ENCODE results near the gene CLDN24. TPM values are rescaled to one million over a fixed set of nuclear protein-coding genes. Genes with fewer than 3 reads are reported as not detected.

Gene CLDN24
- total RNA-seq, 5 donors from 2014 or later (not counting 1 experiment from before 2014, with no cell fraction given), result not detected

- Mint-ChIP-seq H3K36me3 (no peaks in the 10 kb centered on the region), H3K4me1 (peaks cover 0 to 4% (median 4%) of the 10 kb centered on the region in 3 donors), H3K9me3 (peaks cover 0 to 3% (median 0%) of the 10 kb centered on the region in 3 donors), H3K4me3 (no peak overlapping the region), H3K27ac (no peak overlapping the region), H3K27me3 (peaks cover 13 to 24% of the 10 kb centered on the region in 2 donors)
- peaks cover 0 to 20% of the 10 kb centered on the region in 2 experiments for H3K27me3 ChIP-seq (replicated peaks in 1 of 2; ENCODE audit: control insufficient read depth in 2 of 2, extremely low read depth in 1 of 2, insufficient read depth in 2 of 2, low read length in 1 of 2)
- no peak overlapping the region for H3K27ac ChIP-seq (ENCODE audit: low read length)
- H3K9me3 ChIP-seq, result no peaks in the 10 kb centered on the region
- H3K4me1 ChIP-seq (ENCODE audit: control insufficient read depth in 1 of 2, extremely low read depth in 1 of 2, insufficient read depth in 2 of 2, low read length in 2 of 2), result no peaks in the 10 kb centered on the region
- H3K36me3 ChIP-seq (ENCODE audit: control insufficient read depth in 2 of 2, extremely low read depth in 1 of 2, insufficient read depth in 1 of 2, low read length in 1 of 2), result no peaks in the 10 kb centered on the region
- H3K4me3 ChIP-seq (ENCODE audit: control insufficient read depth in 1 of 2, extremely low read depth in 1 of 2, low read length in 1 of 2), result no peak overlapping the region
- POLR2A ChIA-PET, result no interaction called here
- no peak for DNase-seq
- 84% methylated on average over 6 of the region's 11 CpGs for WGBS (ENCODE audit: insufficient coverage)
- ATAC-seq (replicated peaks in 1 of 4), result no peak
- CTCF ChIA-PET, result no interaction called here
Measured at GRCh38 chr4:183332447-183332846, 10.2 kb upstream of the CLDN24 start.

DNA sequence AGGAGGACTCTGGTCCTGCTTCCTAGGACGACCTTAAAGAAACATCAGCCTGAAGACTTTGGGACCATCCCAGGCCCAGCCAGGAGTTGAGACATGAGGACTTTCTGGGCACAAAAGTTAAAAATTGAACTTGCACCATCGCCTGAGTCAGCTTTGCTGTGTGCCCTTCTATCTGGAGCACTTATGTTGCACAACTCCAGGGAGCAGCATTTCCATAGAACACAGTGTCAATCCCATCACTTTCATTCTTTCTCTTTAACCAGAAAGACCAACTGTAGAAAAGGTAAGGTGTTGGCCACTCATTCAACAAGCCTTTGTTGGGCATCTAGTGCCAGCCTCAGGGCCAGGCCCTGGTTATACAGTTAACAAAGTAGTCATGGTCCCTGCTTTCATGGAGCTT lies 8.6 kb upstream of the CLDN24 start:
- peaks cover 0 to 11% (median 3%) of the 10 kb centered on the region in 3 donors for H3K9me3 Mint-ChIP-seq

GRCh38 chr4:183329954-183330742 lies 7.9 kb upstream of the CLDN24 start:
- Mint-ChIP-seq H3K4me1 (no peaks in the 10 kb centered on the region), H3K27ac (no peak overlapping the region), H3K4me3 (no peak overlapping the region), H3K9me3 (peaks cover 0 to 11% (median 3%) of the 10 kb centered on the region in 3 donors), H3K36me3 (no peaks in the 10 kb centered on the region), H3K27me3 (peaks cover 10 to 29% of the 10 kb centered on the region in 2 donors)
- Histone ChIP-seq H3K27ac (ENCODE audit: low read length) (no peak overlapping the region), H3K36me3 (ENCODE audit: control insufficient read depth in 2 of 2, extremely low read depth in 1 of 2, insufficient read depth in 1 of 2, low read length in 1 of 2) (no peaks in the 10 kb centered on the region), H3K4me3 (ENCODE audit: control insufficient read depth in 1 of 2, extremely low read depth in 1 of 2, low read length in 1 of 2) (no peak overlapping the region), H3K4me1 (ENCODE audit: control insufficient read depth in 1 of 2, extremely low read depth in 1 of 2, insufficient read depth in 2 of 2, low read length in 2 of 2) (no peaks in the 10 kb centered on the region), H3K9me3 (no peaks in the 10 kb centered on the region), H3K27me3 (replicated peaks in 1 of 2; ENCODE audit: control insufficient read depth in 2 of 2, extremely low read depth in 1 of 2, insufficient read depth in 2 of 2, low read length in 1 of 2) (peaks cover 0 to 15% of the 10 kb centered on the region in 2 experiments)
- ChIA-PET CTCF (no interaction called here), POLR2A (no interaction called here)
- DNase-seq (no peak), ATAC-seq (replicated peaks in 1 of 4) (no peak)
- 76% methylated on average over 6 of the region's 10 CpGs for WGBS (ENCODE audit: insufficient coverage)

More for the DNA sequence above, 8.6 kb upstream of the CLDN24 start:
- Histone ChIP-seq H3K4me1 (ENCODE audit: control insufficient read depth in 1 of 2, extremely low read depth in 1 of 2, insufficient read depth in 2 of 2, low read length in 2 of 2) (no peaks in the 10 kb centered on the region), H3K9me3 (no peaks in the 10 kb centered on the region), H3K36me3 (ENCODE audit: control insufficient read depth in 2 of 2, extremely low read depth in 1 of 2, insufficient read depth in 1 of 2, low read length in 1 of 2) (no peaks in the 10 kb centered on the region), H3K27me3 (replicated peaks in 1 of 2; ENCODE audit: control insufficient read depth in 2 of 2, extremely low read depth in 1 of 2, insufficient read depth in 2 of 2, low read length in 1 of 2) (peaks cover 0 to 15% of the 10 kb centered on the region in 2 experiments), H3K27ac (ENCODE audit: low read length) (no peak overlapping the region), H3K4me3 (ENCODE audit: control insufficient read depth in 1 of 2, extremely low read depth in 1 of 2, low read length in 1 of 2) (no peak overlapping the region)
- WGBS (ENCODE audit: insufficient coverage), result 69% methylated on average over 2 of the region's 2 CpGs
- no peak for DNase-seq
- Mint-ChIP-seq H3K4me1 (peaks cover 0 to 4% (median 4%) of the 10 kb centered on the region in 3 donors), H3K36me3 (no peaks in the 10 kb centered on the region), H3K27me3 (peaks cover 10 to 29% of the 10 kb centered on the region in 2 donors), H3K27ac (no peak overlapping the region), H3K4me3 (no peak overlapping the region)
- ChIA-PET CTCF (no interaction called here), POLR2A (no interaction called here)
- ATAC-seq (replicated peaks in 1 of 4), result no peak

DNA sequence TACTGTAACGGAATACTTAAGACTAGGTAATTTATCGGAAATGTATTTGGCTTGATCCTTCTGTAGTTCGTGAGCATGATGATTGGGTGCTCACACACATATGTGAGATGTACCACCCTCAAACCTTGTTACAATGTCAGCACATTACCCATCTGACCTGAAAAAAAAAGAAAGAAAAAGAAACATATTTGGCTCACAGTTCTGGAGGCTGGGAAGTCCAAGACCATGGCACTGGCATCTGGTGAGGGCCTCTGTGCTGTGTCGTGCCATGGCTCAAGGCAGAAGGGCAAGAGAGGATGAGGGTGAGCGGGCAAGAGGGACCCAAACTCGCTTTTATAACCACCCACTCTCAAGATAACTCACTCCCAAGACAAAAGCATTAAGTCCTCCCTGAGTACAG lies 7.0 kb upstream of the CLDN24 start:
- Mint-ChIP-seq H3K27ac (no peak overlapping the region), H3K4me1 (no peaks in the 10 kb centered on the region), H3K9me3 (peaks cover 0 to 11% (median 3%) of the 10 kb centered on the region in 3 donors), H3K27me3 (peaks cover 10 to 29% of the 10 kb centered on the region in 2 donors), H3K36me3 (no peaks in the 10 kb centered on the region), H3K4me3 (no peak overlapping the region)
- H3K4me1 ChIP-seq (ENCODE audit: control insufficient read depth in 1 of 2, extremely low read depth in 1 of 2, insufficient read depth in 2 of 2, low read length in 2 of 2), result no peaks in the 10 kb centered on the region
- ATAC-seq (replicated peaks in 1 of 4) (no peak), DNase-seq (no peak)
- H3K9me3 ChIP-seq, result no peaks in the 10 kb centered on the region
- peaks cover 0 to 19% of the 10 kb centered on the region in 2 experiments for H3K27me3 ChIP-seq (replicated peaks in 1 of 2; ENCODE audit: control insufficient read depth in 2 of 2, extremely low read depth in 1 of 2, insufficient read depth in 2 of 2, low read length in 1 of 2)
- 95% methylated on average over 4 of the region's 6 CpGs for WGBS (ENCODE audit: insufficient coverage)
- CTCF ChIA-PET, result no interaction called here
- POLR2A ChIA-PET, result no interaction called here
- H3K27ac ChIP-seq (ENCODE audit: low read length), result no peak overlapping the region
- no peak overlapping the region for H3K4me3 ChIP-seq (ENCODE audit: control insufficient read depth in 1 of 2, extremely low read depth in 1 of 2, low read length in 1 of 2)
- H3K36me3 ChIP-seq (ENCODE audit: control insufficient read depth in 2 of 2, extremely low read depth in 1 of 2, insufficient read depth in 1 of 2, low read length in 1 of 2), result no peaks in the 10 kb centered on the region

- no peaks in the 10 kb centered on the region for H3K36me3 ChIP-seq (ENCODE audit: control insufficient read depth in 2 of 2, extremely low read depth in 1 of 2, insufficient read depth in 1 of 2, low read length in 1 of 2)
- H3K27me3 ChIP-seq (replicated peaks in 1 of 2; ENCODE audit: control insufficient read depth in 2 of 2, extremely low read depth in 1 of 2, insufficient read depth in 2 of 2, low read length in 1 of 2), result peaks cover 0 to 19% of the 10 kb centered on the region in 2 experiments
- Mint-ChIP-seq H3K36me3 (no peaks in the 10 kb centered on the region), H3K9me3 (peaks cover 0 to 11% (median 3%) of the 10 kb centered on the region in 3 donors), H3K27me3 (peaks cover 9 to 26% of the 10 kb centered on the region in 2 donors), H3K27ac (no peak overlapping the region), H3K4me1 (no peaks in the 10 kb centered on the region), H3K4me3 (no peak overlapping the region)
- no peak for DNase-seq
- H3K27ac ChIP-seq (ENCODE audit: low read length), result no peak overlapping the region
- 73% methylated on average over 7 of the region's 7 CpGs for WGBS (ENCODE audit: insufficient coverage)
- ATAC-seq (replicated peaks in 1 of 4), result no peak
- no peaks in the 10 kb centered on the region for H3K4me1 ChIP-seq (ENCODE audit: control insufficient read depth in 1 of 2, extremely low read depth in 1 of 2, insufficient read depth in 2 of 2, low read length in 2 of 2)
- no peak overlapping the region for H3K4me3 ChIP-seq (ENCODE audit: control insufficient read depth in 1 of 2, extremely low read depth in 1 of 2, low read length in 1 of 2)
- ChIA-PET CTCF (no interaction called here), POLR2A (no interaction called here)
- no peaks in the 10 kb centered on the region for H3K9me3 ChIP-seq
Measured at GRCh38 chr4:183328832-183329231, 6.6 kb upstream of the CLDN24 start.

DNA sequence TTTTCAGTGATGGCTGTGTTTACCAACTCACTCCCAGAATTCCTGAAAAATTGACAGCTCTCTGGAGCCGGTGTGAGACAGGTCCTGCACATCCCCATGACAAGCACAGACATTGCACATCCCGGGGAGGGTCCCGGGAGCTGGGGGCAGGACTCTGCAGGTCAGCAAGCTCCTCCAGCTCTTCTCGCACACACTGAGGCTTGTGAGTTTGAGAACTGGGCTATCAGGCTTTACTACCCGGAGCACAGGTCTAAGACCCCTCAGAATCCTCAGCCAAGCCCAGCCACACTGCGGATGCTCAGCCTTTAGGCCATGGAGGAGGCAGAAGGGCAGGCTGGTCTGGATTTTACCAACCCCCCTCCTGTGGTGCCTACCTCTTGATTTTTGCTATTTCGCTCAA lies 5.6 kb upstream of the CLDN24 start:
- ATAC-seq (replicated peaks in 1 of 4), result no peak
- Mint-ChIP-seq H3K27ac (no peak overlapping the region), H3K9me3 (peaks cover 0 to 11% (median 3%) of the 10 kb centered on the region in 3 donors), H3K36me3 (no peaks in the 10 kb centered on the region), H3K27me3 (peaks cover 10 to 21% of the 10 kb centered on the region in 2 donors), H3K4me1 (no peaks in the 10 kb centered on the region), H3K4me3 (no peak overlapping the region)
- no peaks in the 10 kb centered on the region for H3K36me3 ChIP-seq (ENCODE audit: control insufficient read depth in 2 of 2, extremely low read depth in 1 of 2, insufficient read depth in 1 of 2, low read length in 1 of 2)
- WGBS (ENCODE audit: insufficient coverage), result 91% methylated on average over 5 of the region's 7 CpGs
- H3K27me3 ChIP-seq (replicated peaks in 1 of 2; ENCODE audit: control insufficient read depth in 2 of 2, extremely low read depth in 1 of 2, insufficient read depth in 2 of 2, low read length in 1 of 2), result peaks cover 0 to 19% of the 10 kb centered on the region in 2 experiments
- DNase-seq, result no peak
- ChIA-PET POLR2A (no interaction called here), CTCF (interaction anchor here in 1 of 2 donors (0.5 kb wide), 1 partner anchor 78 kb away, joined by 6 read pairs; no protein-coding TSS in a partner anchor)
- no peaks in the 10 kb centered on the region for H3K9me3 ChIP-seq
- no peak overlapping the region for H3K4me3 ChIP-seq (ENCODE audit: control insufficient read depth in 1 of 2, extremely low read depth in 1 of 2, low read length in 1 of 2)
- no peaks in the 10 kb centered on the region for H3K4me1 ChIP-seq (ENCODE audit: control insufficient read depth in 1 of 2, extremely low read depth in 1 of 2, insufficient read depth in 2 of 2, low read length in 2 of 2)
- H3K27ac ChIP-seq (ENCODE audit: low read length), result no peak overlapping the region
